GM19328 (cell line): ENCODE results near the gene PTPRN2.
"Not testable (repeated sequence)": the region's sequence is repeated elsewhere in the genome, so short reads cannot be mapped to it uniquely, and the experiment has no call there.

Source experiments
- ATAC-seq: cut with Tn5 transposase; IDR thresholded peaks from one replicate; pipeline ENCODE4 v1.9.1; 2021; ENCODE audit warnings: mild to moderate bottlenecking, moderate library complexity; ENCODE audit not compliant: unreplicated experiment

Gene PTPRN2

GRCh38 chr7:157516911-157517781, 1070.5 kb downstream of the PTPRN2 start:
- no peak for ATAC-seq

GRCh38 chr7:157516311-157516710, 1071.3 kb downstream of the PTPRN2 start:
- ATAC-seq = no peak

- ATAC-seq = no peak
Observed at GRCh38 chr7:157515342-157516041, 1072.1 kb downstream of the PTPRN2 start.

GRCh38 chr7:157514746-157515145, 1072.9 kb downstream of the PTPRN2 start:
- no peak for ATAC-seq

GRCh38 chr7:157514306-157514705, 1073.3 kb downstream of the PTPRN2 start:
- no peak for ATAC-seq

- no peak for ATAC-seq
Observed at GRCh38 chr7:157513682-157514081, 1073.9 kb downstream of the PTPRN2 start.

- no peak for ATAC-seq
Observed at GRCh38 chr7:157513162-157513621, 1074.4 kb downstream of the PTPRN2 start.

GRCh38 chr7:157509226-157509625, 1078.4 kb downstream of the PTPRN2 start:
- ATAC-seq = no peak

- ATAC-seq = no peak
Observed at GRCh38 chr7:157508477-157508881, 1079.1 kb downstream of the PTPRN2 start.

- no peak for ATAC-seq
Observed at GRCh38 chr7:157507987-157508386, 1079.6 kb downstream of the PTPRN2 start.

GRCh38 chr7:157506268-157506667, 1081.4 kb downstream of the PTPRN2 start:
- no peak for ATAC-seq

- ATAC-seq = no peak
Observed at GRCh38 chr7:157505646-157506045, 1082.0 kb downstream of the PTPRN2 start.

- no peak for ATAC-seq
Observed at GRCh38 chr7:157503229-157503628, 1084.4 kb downstream of the PTPRN2 start.

GRCh38 chr7:157502701-157503111, 1084.9 kb downstream of the PTPRN2 start:
- no peak for ATAC-seq

- no peak for ATAC-seq
Observed at GRCh38 chr7:157501581-157501980, 1086.0 kb downstream of the PTPRN2 start.

GRCh38 chr7:157500989-157501540, 1086.6 kb downstream of the PTPRN2 start:
- not testable (repeated sequence) for ATAC-seq

GRCh38 chr7:157500171-157500960, 1087.3 kb downstream of the PTPRN2 start:
- no peak for ATAC-seq

- ATAC-seq = no peak
Observed at GRCh38 chr7:157499835-157500153, 1087.8 kb downstream of the PTPRN2 start.

- ATAC-seq = no peak
Observed at GRCh38 chr7:157499121-157499834, 1088.3 kb downstream of the PTPRN2 start.

GRCh38 chr7:157498657-157499056, 1089.0 kb downstream of the PTPRN2 start:
- no peak for ATAC-seq
